ENCODE measurements around the gene PLEKHM3. TPM values are rescaled to one million over a fixed set of nuclear protein-coding genes. Genes with fewer than 3 reads are reported as not detected.

Gene PLEKHM3
- total and polyA plus RNA-seq, 2 of the 13 experiments (the other 11 are each of a cell fraction or from before 2014, with no cell fraction given): 4.5 to 4.7 TPM

DNA sequence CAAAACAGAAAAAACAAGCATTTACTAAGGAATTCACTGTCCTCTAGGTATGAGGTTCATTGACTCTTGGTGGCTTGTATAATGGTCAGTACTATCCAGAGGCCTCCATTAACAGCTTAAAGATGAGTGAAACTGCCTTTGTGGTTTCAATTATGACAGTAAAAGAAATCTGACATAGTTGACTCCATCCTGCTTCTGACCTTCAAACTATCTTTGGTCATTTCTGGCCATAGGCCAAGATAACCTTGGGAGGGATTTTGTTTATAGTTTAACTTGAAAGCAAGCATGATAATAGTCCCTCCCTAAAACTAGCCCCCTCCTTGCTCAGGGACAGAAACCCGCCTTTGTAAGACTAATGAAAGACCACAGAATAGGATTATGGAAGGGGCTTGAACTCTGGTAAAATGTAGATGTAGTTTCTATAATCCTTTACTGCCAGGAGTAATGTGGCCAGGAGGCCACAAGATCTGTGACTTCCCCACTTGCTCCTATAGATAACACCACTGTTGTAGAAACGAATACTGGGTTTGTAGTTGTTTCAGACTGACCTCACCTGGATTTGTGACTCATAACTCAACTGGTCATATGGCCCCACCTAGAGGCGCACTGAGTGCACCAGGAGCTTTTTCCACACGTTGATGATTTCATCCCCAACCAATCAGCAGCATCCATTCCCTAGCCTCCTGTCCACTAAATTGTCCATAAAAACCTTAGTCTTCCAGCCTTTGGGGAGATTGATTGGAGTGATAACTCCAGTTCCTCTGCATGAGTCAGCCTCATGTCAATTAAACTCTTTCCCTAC is 8.6 kb upstream of the PLEKHM3 start (continued):
- no peak for TF ChIP-seq LRRFIP1 (CRISPR knock-in tag; conservative IDR thresholded peaks at IDR 0.05)
- TF ChIP-seq THAP8 (CRISPR knock-in tag; IDR thresholded peaks at IDR 0.05; ENCODE audit: borderline replicate concordance): no peak
- TF ChIP-seq ZNF326 (CRISPR knock-in tag; IDR thresholded peaks at IDR 0.05; ENCODE audit: borderline replicate concordance): no peak
- TF ChIP-seq, protein P1, sequence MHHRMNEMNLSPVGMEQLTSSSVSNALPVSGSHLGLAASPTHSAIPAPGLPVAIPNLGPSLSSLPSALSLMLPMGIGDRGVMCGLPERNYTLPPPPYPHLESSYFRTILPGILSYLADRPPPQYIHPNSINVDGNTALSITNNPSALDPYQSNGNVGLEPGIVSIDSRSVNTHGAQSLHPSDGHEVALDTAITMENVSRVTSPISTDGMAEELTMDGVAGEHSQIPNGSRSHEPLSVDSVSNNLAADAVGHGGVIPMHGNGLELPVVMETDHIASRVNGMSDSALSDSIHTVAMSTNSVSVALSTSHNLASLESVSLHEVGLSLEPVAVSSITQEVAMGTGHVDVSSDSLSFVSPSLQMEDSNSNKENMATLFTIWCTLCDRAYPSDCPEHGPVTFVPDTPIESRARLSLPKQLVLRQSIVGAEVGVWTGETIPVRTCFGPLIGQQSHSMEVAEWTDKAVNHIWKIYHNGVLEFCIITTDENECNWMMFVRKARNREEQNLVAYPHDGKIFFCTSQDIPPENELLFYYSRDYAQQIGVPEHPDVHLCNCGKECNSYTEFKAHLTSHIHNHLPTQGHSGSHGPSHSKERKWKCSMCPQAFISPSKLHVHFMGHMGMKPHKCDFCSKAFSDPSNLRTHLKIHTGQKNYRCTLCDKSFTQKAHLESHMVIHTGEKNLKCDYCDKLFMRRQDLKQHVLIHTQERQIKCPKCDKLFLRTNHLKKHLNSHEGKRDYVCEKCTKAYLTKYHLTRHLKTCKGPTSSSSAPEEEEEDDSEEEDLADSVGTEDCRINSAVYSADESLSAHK (CRISPR knock-in tag; IDR thresholded peaks at IDR 0.05; ENCODE audit: borderline replicate concordance): no peak
- TF ChIP-seq MTF2 (CRISPR knock-in tag; IDR thresholded peaks at IDR 0.05; ENCODE audit: borderline replicate concordance): no peak
- TF ChIP-seq HIVEP1 (CRISPR knock-in tag; IDR thresholded peaks at IDR 0.05): no peak
- TF ChIP-seq POLR2AphosphoS2 (IDR thresholded peaks at IDR 0.05; ENCODE audit: low read depth, low read length): no peak
- TF ChIP-seq TEAD2 (CRISPR knock-in tag; IDR thresholded peaks at IDR 0.05): no peak
- no peak for TF ChIP-seq LBX2 (CRISPR knock-in tag; IDR thresholded peaks at IDR 0.05; ENCODE audit: borderline replicate concordance)
- TF ChIP-seq SNAI1 (CRISPR knock-in tag; IDR thresholded peaks at IDR 0.05; ENCODE audit: borderline replicate concordance): no peak
- TF ChIP-seq NFIC (IDR thresholded peaks at IDR 0.05; ENCODE audit: low read length): peak; percentile 87
- peak; percentile 54; the same call in 1 of the 2 replicates for TF ChIP-seq TBX2 (CRISPR knock-in tag; IDR thresholded peaks at IDR 0.05; ENCODE audit: borderline replicate concordance)
- TF ChIP-seq NFAT5 (CRISPR knock-in tag; IDR thresholded peaks at IDR 0.05): no peak
- no peak for TF ChIP-seq ZNF776 (CRISPR knock-in tag; IDR thresholded peaks at IDR 0.05)
- no peak for TF ChIP-seq ZNF724P (CRISPR knock-in tag; IDR thresholded peaks at IDR 0.05; ENCODE audit: borderline replicate concordance)
- no peak for TF ChIP-seq ZFY (CRISPR knock-in tag; IDR thresholded peaks at IDR 0.05)
- TF ChIP-seq HMG20A (CRISPR knock-in tag; IDR thresholded peaks at IDR 0.05; ENCODE audit: borderline replicate concordance): peak; percentile 60; the same call in 1 of the 2 replicates

All from HepG2 (cell line).